Prostate gland (tissue), 2 donors: Measurements from ENCODE around the gene LCN9.

Experiments used
- CTCF ChIP-seq, 4 experiments: fragments of 200-600 bp in 2 of 4; fragments of 450-650 bp in 2 of 4; sonication (generic) in 2 of 4; IDR thresholded peaks; 1 replicate in 3 of 4; 2 replicates in 1 of 4; pipeline ENCODE4 v1.5.1; 2016 to 2019; ENCODE audit warnings: antibody characterized with exemption in 4 of 4, mild to moderate bottlenecking in 2 of 4, moderate library complexity in 2 of 4
- POLR2A ChIP-seq: fragments of 450-650 bp; IDR thresholded peaks from one replicate; pipeline ENCODE4 v1.6.1; 2016; ENCODE audit warnings: antibody characterized with exemption, mild to moderate bottlenecking

GRCh38 chr9:135618866-135619598, 44.1 kb upstream of the LCN9 start:
- TF ChIP-seq POLR2A (no peak), CTCF (IDR thresholded peaks at IDR 0.05) (no peak)
